Spinal cord (tissue), 10 donors: ENCODE measurements around the gene CLEC14A. TPM values are rescaled to one million over a fixed set of nuclear protein-coding genes. Genes with fewer than 3 reads are reported as not detected.
A peak's percentile ranks its signal among the peaks of the same experiment; 100 is the strongest.

Experiments
- DNase-seq, 6 donors: peaks; one replicate each; pipeline versions ENCODE4 v3.0.0 to v3.0.0-alpha.2; 2013 to 2015; ENCODE audit warnings: low spot score in 6 of 6, low read depth in 4 of 6
- H3K27ac ChIP-seq: one replicate; pipeline ENCODE4 v1.5.1; 2013; ENCODE audit warnings: low read depth, low read length, control low read depth
- H3K27me3 ChIP-seq: one replicate; pipeline ENCODE4 v1.6.1; 2013; ENCODE audit warnings: low read length; ENCODE audit not compliant: control insufficient read depth, insufficient read depth
- H3K36me3 ChIP-seq: one replicate; pipeline ENCODE4 v1.6.1; 2013; ENCODE audit warnings: low read length; ENCODE audit not compliant: control insufficient read depth, insufficient read depth
- H3K4me1 ChIP-seq: one replicate; pipeline ENCODE4 v1.6.1; 2013; ENCODE audit warnings: low read length; ENCODE audit not compliant: control insufficient read depth, insufficient read depth
- H3K4me3 ChIP-seq: one replicate; pipeline ENCODE4 v1.5.1; 2013; ENCODE audit warnings: low read depth, low read length, control low read depth
- H3K9me3 ChIP-seq: one replicate; pipeline ENCODE4 v1.6.1; 2013; ENCODE audit warnings: low read length; ENCODE audit not compliant: control insufficient read depth, insufficient read depth
- WGBS: methylation state at CpG from one replicate; pipeline ENCODE4 v1.1.5; 2013; ENCODE audit warnings: missing lambda C conversion rate; ENCODE audit not compliant: insufficient coverage; 5-methylcytosine and 5-hydroxymethylcytosine counted together
- polyA plus RNA-seq, 2 donors: library from polyadenylated mRNA; unstranded; fragments of 120-200 nt; gene quantifications; one replicate each; pipeline ENCODE4 v1.2.1, GENCODE V29; 2013; ENCODE audit not compliant: insufficient read length in 2 of 2
- total RNA-seq, 2 donors: library from RNA; depleted of rRNA in 1 of 2; stranded (reverse); fragments of 120-200 nt in 1 of 2; fragments of >200 nt in 1 of 2; gene quantifications; one replicate each; pipeline versions ENCODE4 v1.2.3 to v1.2.4, GENCODE V29; 2013 to 2014
- donor health status: healthy.

CLEC14A gene
- total and polyA plus RNA-seq, 4 donors, result 11.1 to 24.2 (median 12.6) TPM

GRCh38 chr14:38221077-38221476 lies 34.8 kb downstream of the CLEC14A start:
- no peaks in the 10 kb centered on the region for H3K27me3 ChIP-seq
- no peaks in the 10 kb centered on the region for H3K36me3 ChIP-seq
- DNase-seq, result no peak
- no peaks in the 10 kb centered on the region for H3K4me1 ChIP-seq
- H3K27ac ChIP-seq, result no peak overlapping the region
- no peak overlapping the region for H3K4me3 ChIP-seq
- no CpG with 5 or more reads among the region's 3 CpGs for WGBS
- H3K9me3 ChIP-seq, result no peaks in the 10 kb centered on the region

- no peaks in the 10 kb centered on the region for H3K4me1 ChIP-seq
- no peak overlapping the region for H3K4me3 ChIP-seq
- no peaks in the 10 kb centered on the region for H3K9me3 ChIP-seq
- no peak overlapping the region for H3K27ac ChIP-seq
- DNase-seq, result no peak
- H3K36me3 ChIP-seq, result no peaks in the 10 kb centered on the region
- 86% methylated on average over 1 of the region's 2 CpGs for WGBS
- no peaks in the 10 kb centered on the region for H3K27me3 ChIP-seq
Observed at GRCh38 chr14:38217553-38217952, 38.3 kb downstream of the CLEC14A start.

GRCh38 chr14:38213001-38213400 lies 42.9 kb downstream of the CLEC14A start:
- Histone ChIP-seq H3K9me3 (no peaks in the 10 kb centered on the region), H3K4me1 (peaks cover 39% of the 10 kb centered on the region), H3K36me3 (peaks cover 3% of the 10 kb centered on the region), H3K27me3 (peaks cover 40% of the 10 kb centered on the region), H3K4me3 (no peak overlapping the region), H3K27ac (no peak overlapping the region)
- DNase-seq, result no peak
- whole genome bisulfite sequencing, result no CpG with 5 or more reads among the region's 2 CpGs

GRCh38 chr14:38212111-38212510 lies 43.8 kb downstream of the CLEC14A start:
- Histone ChIP-seq H3K4me3 (no peak overlapping the region), H3K27me3 (peaks cover 44% of the 10 kb centered on the region), H3K4me1 (peaks cover 42% of the 10 kb centered on the region), H3K27ac (no peak overlapping the region), H3K9me3 (no peaks in the 10 kb centered on the region), H3K36me3 (peaks cover 3% of the 10 kb centered on the region)
- DNase-seq, result no peak

- Histone ChIP-seq H3K36me3 (peaks cover 3% of the 10 kb centered on the region), H3K27ac (no peak overlapping the region), H3K4me3 (peak overlapping the region; percentile 42), H3K4me1 (peaks cover 42% of the 10 kb centered on the region), H3K27me3 (peaks cover 44% of the 10 kb centered on the region), H3K9me3 (peaks cover under 1% of the 10 kb centered on the region)
- WGBS, result 2% methylated on average over 28 of the region's 34 CpGs
- peak in 2 of 6 donors; percentile 14 to 25 for DNase-seq
Observed at GRCh38 chr14:38211255-38211735, 44.6 kb downstream of the CLEC14A start.

- Histone ChIP-seq H3K9me3 (peaks cover 3% of the 10 kb centered on the region), H3K27ac (no peak overlapping the region), H3K36me3 (peaks cover 3% of the 10 kb centered on the region), H3K4me3 (peak overlapping the region; percentile 42), H3K4me1 (peaks cover 42% of the 10 kb centered on the region), H3K27me3 (peaks cover 44% of the 10 kb centered on the region)
- peak in 2 of 6 donors; percentile 38 to 49 for DNase-seq
- under 1% methylated on average over 27 of the region's 29 CpGs for WGBS
Observed at GRCh38 chr14:38210587-38211216, 45.2 kb downstream of the CLEC14A start.

GRCh38 chr14:38209572-38210557 lies 46.0 kb downstream of the CLEC14A start:
- H3K4me1 ChIP-seq, result peaks cover 42% of the 10 kb centered on the region
- WGBS, result 4% methylated on average over 69 of the region's 69 CpGs
- DNase-seq, result peak in 2 of 6 donors; percentile 33 to 64
- H3K9me3 ChIP-seq, result peaks cover 3% of the 10 kb centered on the region
- peak overlapping the region; percentile 11 for H3K27ac ChIP-seq
- H3K27me3 ChIP-seq, result peaks cover 44% of the 10 kb centered on the region
- peaks cover 3% of the 10 kb centered on the region for H3K36me3 ChIP-seq
- peak overlapping the region; percentile 42 for H3K4me3 ChIP-seq

GRCh38 chr14:38208618-38209562 lies 47.0 kb downstream of the CLEC14A start:
- peak overlapping the region; percentile 48 for H3K4me3 ChIP-seq
- peak in 2 of 6 donors; percentile 61 to 79 for DNase-seq
- H3K4me1 ChIP-seq, result peaks cover 42% of the 10 kb centered on the region
- H3K27me3 ChIP-seq, result peaks cover 44% of the 10 kb centered on the region
- H3K27ac ChIP-seq, result peak overlapping the region; percentile 44
- H3K9me3 ChIP-seq, result peaks cover 3% of the 10 kb centered on the region
- peaks cover 3% of the 10 kb centered on the region for H3K36me3 ChIP-seq
- 1% methylated on average over 52 of the region's 59 CpGs for WGBS
